DND-41 (cell line): ENCODE measurements around the gene ANTKMT.

Experiments used
- ATAC-seq: fragments of 200-7000 bp; cut with Tn5 transposase; 3 replicates; pipeline ENCODE4 v1.9.1; 2021; ENCODE audit warnings: low read depth; ENCODE audit not compliant: insufficient read depth
- DNase-seq: peaks from one replicate; pipeline ENCODE4 v3.0.0-alpha.2; 2020
- H2AFZ ChIP-seq: 2 replicates; pipeline ENCODE4 v1.6.0; 2012; ENCODE audit warnings: low read depth, low read length
- H3K27ac ChIP-seq: 2 replicates; pipeline ENCODE4 v1.5.1; 2012; ENCODE audit warnings: low read length, inconsistent platforms
- H3K27me3 ChIP-seq: fragments of 200-600 bp; sonication (generic); 2 replicates; pipeline ENCODE4 v1.6.0; 2012; ENCODE audit warnings: low read length, mild to moderate bottlenecking, inconsistent platforms; ENCODE audit not compliant: insufficient read depth, poor library complexity
- H3K36me3 ChIP-seq: 2 replicates; pipeline ENCODE4 v1.5.1; 2012; ENCODE audit warnings: low read length, inconsistent platforms; ENCODE audit not compliant: insufficient read depth
- H3K4me1 ChIP-seq: 2 replicates; pipeline ENCODE4 v1.5.1; 2012; ENCODE audit warnings: mild to moderate bottlenecking, low read length; ENCODE audit not compliant: insufficient read depth
- H3K4me2 ChIP-seq: 2 replicates; pipeline ENCODE4 v1.6.0; 2012; ENCODE audit warnings: mild to moderate bottlenecking, moderate library complexity, low read length, inconsistent platforms; ENCODE audit not compliant: insufficient read depth
- H3K4me3 ChIP-seq, 2 experiments: fragments of 200-600 bp in 1 of 2; shearing (Covaris generic) in 1 of 2; 2 replicates each; pipeline ENCODE4 v1.5.1; 2012 to 2016; ENCODE audit warnings: inconsistent platforms in 2 of 2, low read length in 2 of 2, mild to moderate bottlenecking in 2 of 2, low read depth in 1 of 2, moderate library complexity in 1 of 2
- H3K79me2 ChIP-seq: 2 replicates; pipeline ENCODE4 v1.6.0; 2012; ENCODE audit warnings: low read length, inconsistent platforms; ENCODE audit not compliant: insufficient read depth
- H3K9ac ChIP-seq: 2 replicates; pipeline ENCODE4 v1.6.0; 2012; ENCODE audit warnings: low read depth, mild to moderate bottlenecking, inconsistent platforms, low read length, moderate library complexity
- H3K9me3 ChIP-seq: 2 replicates; pipeline ENCODE4 v1.5.1; 2012; ENCODE audit warnings: low read length, moderate library complexity, mild to moderate bottlenecking, inconsistent platforms; ENCODE audit not compliant: insufficient read depth, severe bottlenecking
- H4K20me1 ChIP-seq: 2 replicates; pipeline ENCODE4 v1.6.0; 2012; ENCODE audit warnings: low read length; ENCODE audit not compliant: insufficient read depth
- CTCF ChIP-seq: IDR thresholded peaks from 2 replicates; pipeline ENCODE4 v1.5.1; 2012; ENCODE audit warnings: borderline replicate concordance, low read length, moderate library complexity, mild to moderate bottlenecking; ENCODE audit not compliant: poor library complexity, severe bottlenecking; ENCODE audit errors: extremely low read depth
- EZH2 ChIP-seq: IDR thresholded peaks from 3 replicates; pipeline ENCODE4 v1.6.1; 2012; ENCODE audit warnings: borderline replicate concordance, low read depth, mild to moderate bottlenecking, moderate library complexity, low read length, inconsistent platforms; ENCODE audit not compliant: severe bottlenecking

Gene ANTKMT

GRCh38 chr16:676913-677312, 44.0 kb upstream of the ANTKMT start:
- H3K4me1 ChIP-seq = peaks cover 25% of the 10 kb centered on the region
- ATAC-seq (no peak), DNase-seq (no peak)
- H3K79me2 ChIP-seq = peaks cover 16% of the 10 kb centered on the region
- H3K9ac ChIP-seq = no peak overlapping the region
- H3K4me2 ChIP-seq = no peak overlapping the region
- peaks cover 32% of the 10 kb centered on the region for H3K36me3 ChIP-seq
- peaks cover 56% of the 10 kb centered on the region for H4K20me1 ChIP-seq
- H3K27me3 ChIP-seq = no peaks in the 10 kb centered on the region
- no peak overlapping the region for H2AFZ ChIP-seq
- H3K9me3 ChIP-seq = no peaks in the 10 kb centered on the region
- TF ChIP-seq EZH2 (no peak), CTCF (no peak)
- no peak overlapping the region for H3K4me3 ChIP-seq
- H3K27ac ChIP-seq = no peak overlapping the region

- Histone ChIP-seq H3K4me1 (peaks cover 32% of the 10 kb centered on the region), H3K4me3 (no peak overlapping the region), H4K20me1 (peaks cover 56% of the 10 kb centered on the region), H3K9ac (no peak overlapping the region), H3K27ac (no peak overlapping the region), H3K27me3 (no peaks in the 10 kb centered on the region), H3K4me2 (no peak overlapping the region), H2AFZ (no peak overlapping the region), H3K79me2 (peaks cover 22% of the 10 kb centered on the region), H3K9me3 (no peaks in the 10 kb centered on the region), H3K36me3 (peaks cover 32% of the 10 kb centered on the region)
- DNase-seq = no peak
- TF ChIP-seq CTCF = no peak
- TF ChIP-seq EZH2 = no peak
- ATAC-seq = no peak
Measured at GRCh38 chr16:677316-678190, 43.4 kb upstream of the ANTKMT start.

DNA sequence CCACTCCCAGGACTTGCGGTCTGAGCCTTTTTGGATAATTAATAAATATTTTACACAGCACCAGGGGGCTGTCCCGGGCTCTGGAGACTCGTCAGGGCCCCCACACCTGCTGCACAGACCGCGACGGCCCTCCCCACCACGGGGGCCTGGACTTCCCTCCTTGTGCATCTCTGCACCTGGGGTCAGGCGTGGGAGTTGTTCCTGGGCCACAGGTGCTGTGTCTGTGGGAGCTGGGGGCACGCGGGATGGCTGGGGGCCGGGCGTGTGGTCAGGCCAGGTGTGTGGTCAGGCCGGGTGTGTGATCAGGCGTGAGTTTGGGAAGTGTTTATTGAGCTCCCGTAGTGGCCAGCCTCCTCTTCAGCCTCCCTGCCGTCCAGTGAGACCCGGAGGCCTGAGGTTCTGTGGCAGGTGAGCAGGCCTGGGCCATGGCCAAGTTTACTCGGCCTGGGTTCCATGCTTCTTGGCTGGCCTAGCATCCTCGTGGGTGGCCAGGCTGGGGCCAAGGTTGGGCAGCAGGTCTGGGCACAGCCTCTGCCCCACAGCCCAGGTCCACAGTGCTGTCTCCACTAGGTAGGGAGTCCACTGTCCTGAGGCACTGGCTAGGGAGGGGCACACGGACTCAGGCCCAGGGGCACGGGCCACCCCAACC, 42.6 kb upstream of the ANTKMT start:
- H3K27ac ChIP-seq = no peak overlapping the region; the same call in 1 of the 2 replicates

More for the DNA sequence above, 42.6 kb upstream of the ANTKMT start:
- ATAC-seq (no peak), DNase-seq (no peak)
- no peak overlapping the region for H2AFZ ChIP-seq
- H3K9ac ChIP-seq = no peak overlapping the region
- peaks cover 40% of the 10 kb centered on the region for H3K4me1 ChIP-seq
- no peaks in the 10 kb centered on the region for H3K27me3 ChIP-seq
- H3K36me3 ChIP-seq = peaks cover 32% of the 10 kb centered on the region
- H3K4me3 ChIP-seq = no peak overlapping the region
- no peaks in the 10 kb centered on the region for H3K9me3 ChIP-seq
- H3K79me2 ChIP-seq = peaks cover 30% of the 10 kb centered on the region
- peaks cover 57% of the 10 kb centered on the region for H4K20me1 ChIP-seq
- no peak overlapping the region for H3K4me2 ChIP-seq
- TF ChIP-seq EZH2 (no peak), CTCF (no peak)
